NCI-H1105 treated with DMSO at 0.1 percent for 48 hours (cell line): ENCODE results near the gene RAB11B.
"Not testable (repeated sequence)": the region's sequence is repeated elsewhere in the genome, so short reads cannot be mapped to it uniquely, and the experiment has no call there.

Experiments used
- DNase-seq: peaks from one replicate; lab custom pipeline; 2025; lab: John Stamatoyannopoulos, UW

The RAB11B gene

DNA sequence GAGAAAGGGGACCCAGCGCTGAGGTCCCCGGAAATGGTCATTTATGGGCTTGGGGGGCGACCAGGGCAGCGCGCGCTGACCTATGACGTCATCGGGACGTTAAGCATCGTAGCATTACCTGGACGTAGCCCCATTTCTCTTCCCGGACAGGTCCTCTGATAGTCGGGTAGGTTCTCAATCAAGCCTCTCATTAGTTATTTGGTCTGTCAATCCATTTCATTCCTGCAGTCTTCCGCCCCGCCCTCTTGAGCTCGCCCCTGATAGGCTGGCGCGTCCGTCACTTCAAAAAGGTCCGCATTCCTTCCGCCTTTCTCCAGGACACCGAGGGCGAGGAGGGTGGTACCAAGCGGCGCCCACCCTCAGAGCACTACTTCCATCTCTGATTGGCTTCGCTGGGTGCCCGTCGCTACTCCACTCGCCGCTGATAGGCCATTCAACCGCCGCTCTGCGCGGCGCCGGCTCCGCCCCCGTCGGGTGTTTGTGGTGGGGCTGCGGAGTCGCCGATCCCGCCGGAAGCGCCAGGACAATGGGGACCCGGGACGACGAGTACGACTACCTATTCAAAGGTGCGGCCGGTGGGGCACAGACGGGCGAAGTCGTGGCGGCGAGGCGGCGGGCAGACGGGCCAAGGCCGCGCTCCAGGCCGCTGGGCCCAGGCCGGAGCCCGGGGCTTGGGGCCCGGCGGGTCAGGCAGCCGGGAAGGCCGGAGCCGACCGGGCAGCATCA is at the start of gene RAB11B:
TSS of gene RAB11B (plus strand) at position 470 of the 726 bp plus-strand sequence. CDS start at position 527, 57 bp downstream.
- DNase-seq, result peak; percentile 100

DNA sequence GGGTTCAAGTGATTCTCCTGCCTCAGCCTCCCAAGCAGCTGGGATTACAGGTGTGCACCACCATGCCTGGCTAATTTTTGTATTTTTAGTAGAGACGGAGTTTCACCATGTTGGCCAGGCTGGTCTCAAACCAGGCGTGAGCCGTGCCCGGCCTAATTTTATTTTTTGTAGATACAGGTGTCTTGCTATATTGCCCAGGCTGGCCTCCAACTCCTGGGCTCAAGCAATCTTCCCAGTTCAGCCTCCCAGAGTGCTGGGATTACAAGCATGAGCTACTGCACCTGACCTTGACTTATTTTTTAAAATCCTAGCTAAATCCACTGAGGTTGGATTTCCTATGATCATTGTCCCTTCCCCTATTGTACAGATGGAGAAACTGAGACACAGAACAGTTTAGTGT is 48.7 kb upstream of the RAB11B start:
- DNase-seq, result not testable (repeated sequence)

DNA sequence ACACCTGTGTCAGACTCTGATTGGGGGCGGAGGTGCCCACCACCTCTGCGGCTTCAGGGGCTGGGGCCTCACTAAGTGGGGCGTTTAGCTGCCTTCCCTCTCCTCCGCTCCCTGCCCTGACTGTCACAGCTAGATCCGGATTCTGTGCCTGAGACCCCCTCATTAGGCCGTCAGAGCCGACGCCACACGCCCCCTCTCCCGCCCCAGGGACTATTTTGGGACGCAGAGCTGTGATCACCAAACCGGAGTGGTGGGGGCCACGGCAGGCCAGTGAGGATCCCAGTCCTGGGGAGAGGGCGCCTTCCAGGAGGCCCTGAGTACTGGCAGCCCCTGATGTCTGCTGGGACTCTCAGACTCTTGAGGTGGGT is 47.9 kb upstream of the RAB11B start:
- no peak for DNase-seq

- DNase-seq, result peak; percentile 82
Measured at GRCh38 chr19:8342684-8343482, 47.3 kb upstream of the RAB11B start, which contains the start of gene KANK3. Gene KANK3 (minus strand): TSS chr19:8343262. CDS start chr19:8337828, 5,434 bp downstream.

DNA sequence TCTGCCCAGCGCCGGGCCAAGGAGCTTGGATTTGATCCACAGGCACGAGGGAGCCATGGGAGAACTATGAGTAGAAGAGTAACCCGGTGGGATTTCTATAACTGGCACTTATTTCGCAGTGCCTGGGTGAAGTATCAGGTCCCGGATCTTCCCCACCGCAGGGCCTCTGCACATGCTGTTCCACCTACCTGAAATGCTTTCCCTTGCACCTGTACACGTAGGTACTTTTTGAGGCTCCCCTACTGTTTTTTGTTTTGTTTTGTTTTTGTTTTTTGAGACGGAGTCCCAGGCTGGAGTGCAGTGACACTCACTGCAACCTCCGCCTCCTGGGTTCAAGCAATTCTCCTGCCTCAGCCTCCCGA is 46.7 kb upstream of the RAB11B start:
- no peak for DNase-seq

GRCh38 chr19:8349629-8350372 is 40.4 kb upstream of the RAB11B start:
- DNase-seq, result not testable (repeated sequence)

- DNase-seq, result no peak
Measured at GRCh38 chr19:8352134-8352827, 37.9 kb upstream of the RAB11B start.

DNA sequence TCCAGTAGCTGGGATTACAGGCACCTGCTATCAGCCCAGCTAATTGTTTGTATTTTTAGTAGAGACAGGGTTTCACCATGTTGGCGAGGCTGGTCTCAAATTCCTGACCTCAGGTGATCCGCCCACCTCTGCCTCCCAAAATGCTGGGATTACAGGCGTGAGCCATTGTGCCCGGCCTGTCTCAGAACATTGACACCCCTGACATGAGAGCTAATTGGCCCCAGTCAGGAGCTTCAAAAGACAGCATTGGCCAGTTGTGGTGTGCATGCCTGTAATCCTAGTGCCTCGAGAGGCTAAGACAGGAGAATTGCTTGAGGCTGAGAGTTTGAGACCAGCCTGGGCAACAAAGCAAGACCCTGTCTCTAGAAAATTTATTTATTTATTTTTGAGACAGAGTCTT is 37.3 kb upstream of the RAB11B start:
- DNase-seq, result not testable (repeated sequence)

DNA sequence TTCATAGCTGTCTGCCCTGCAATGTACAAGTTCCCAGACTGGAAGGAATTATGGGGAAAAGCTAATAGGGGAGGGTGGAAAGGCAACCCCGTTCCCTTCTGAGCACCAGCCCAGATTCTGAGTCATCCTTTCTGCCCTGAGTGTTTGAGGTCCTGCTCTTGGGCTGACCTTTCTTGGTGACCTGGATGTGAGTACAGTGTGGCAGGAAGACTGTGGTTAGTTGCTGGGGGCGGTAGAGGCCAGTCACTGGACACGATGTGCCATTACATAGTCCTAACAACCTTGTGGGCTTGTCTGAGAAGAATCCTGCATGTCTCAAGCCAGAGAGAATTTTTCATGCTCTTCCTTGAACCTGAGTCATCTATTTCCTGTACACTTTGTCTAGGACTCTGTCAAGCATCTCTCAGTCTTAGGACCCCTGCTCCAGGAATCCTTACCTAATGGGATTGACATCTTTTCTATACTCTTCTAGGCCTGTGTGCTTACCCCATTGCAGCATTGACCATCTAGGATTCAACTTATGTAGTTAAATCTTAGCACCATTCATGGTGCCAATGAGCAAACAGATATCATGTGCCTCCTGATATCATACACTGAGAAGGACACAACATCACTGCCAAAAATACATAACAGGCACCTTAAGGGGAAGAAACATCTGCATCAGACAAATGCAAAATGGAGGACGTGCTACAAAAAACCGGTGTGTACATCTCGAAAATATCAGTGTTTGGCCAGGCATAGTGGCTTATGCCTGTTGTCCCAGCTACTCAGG is 34.3 kb upstream of the RAB11B start:
- DNase-seq, result no peak

DNA sequence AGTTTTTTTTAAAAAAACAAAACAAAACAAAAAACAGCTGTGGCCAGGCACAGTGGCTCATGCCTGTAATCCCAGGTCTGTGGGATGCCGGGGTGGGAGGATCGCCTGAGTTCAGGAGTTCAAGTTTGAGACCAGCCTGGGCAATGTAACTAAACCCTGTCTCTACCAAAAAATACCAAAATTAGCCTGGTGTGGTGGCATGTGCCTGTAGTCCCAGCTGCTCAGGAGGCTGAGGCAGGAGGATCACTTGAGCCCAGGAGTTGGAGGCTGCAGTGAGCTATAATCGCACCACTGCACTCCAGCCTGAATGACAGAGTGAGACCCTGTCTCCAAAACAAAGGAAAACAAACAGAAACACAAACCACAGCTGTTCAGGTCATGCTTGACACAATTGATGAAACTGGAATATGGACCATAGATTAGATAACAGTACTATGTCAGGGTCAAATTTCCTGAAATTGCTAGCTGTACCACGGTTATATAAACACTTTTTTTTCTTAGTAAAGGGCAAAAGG is 33.1 kb upstream of the RAB11B start:
- DNase-seq, result no peak

DNA sequence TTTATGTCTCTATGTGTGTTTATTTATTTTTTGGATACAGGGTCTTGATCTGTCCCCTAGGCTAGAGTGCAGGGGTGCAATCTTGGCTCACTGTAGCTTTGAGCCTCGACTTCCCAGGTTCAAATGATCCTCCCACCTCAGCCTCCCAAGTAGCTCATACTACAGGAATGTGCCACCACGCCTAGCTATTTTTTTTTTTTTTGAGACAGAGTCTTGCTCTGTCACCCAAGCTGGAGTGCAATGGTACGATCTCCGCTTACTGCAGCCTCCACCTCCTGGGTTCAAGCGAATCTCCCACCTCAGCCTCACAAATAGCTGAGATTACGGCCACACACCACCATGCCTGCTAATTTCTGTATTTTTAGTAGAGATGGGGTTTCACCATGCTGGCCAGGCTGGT is 31.2 kb upstream of the RAB11B start:
- DNase-seq, result no peak

- DNase-seq, result no peak
Measured at GRCh38 chr19:8360196-8360595, 30.0 kb upstream of the RAB11B start.

GRCh38 chr19:8361921-8362793 is 28.0 kb upstream of the RAB11B start:
- peak; percentile 76 for DNase-seq

DNA sequence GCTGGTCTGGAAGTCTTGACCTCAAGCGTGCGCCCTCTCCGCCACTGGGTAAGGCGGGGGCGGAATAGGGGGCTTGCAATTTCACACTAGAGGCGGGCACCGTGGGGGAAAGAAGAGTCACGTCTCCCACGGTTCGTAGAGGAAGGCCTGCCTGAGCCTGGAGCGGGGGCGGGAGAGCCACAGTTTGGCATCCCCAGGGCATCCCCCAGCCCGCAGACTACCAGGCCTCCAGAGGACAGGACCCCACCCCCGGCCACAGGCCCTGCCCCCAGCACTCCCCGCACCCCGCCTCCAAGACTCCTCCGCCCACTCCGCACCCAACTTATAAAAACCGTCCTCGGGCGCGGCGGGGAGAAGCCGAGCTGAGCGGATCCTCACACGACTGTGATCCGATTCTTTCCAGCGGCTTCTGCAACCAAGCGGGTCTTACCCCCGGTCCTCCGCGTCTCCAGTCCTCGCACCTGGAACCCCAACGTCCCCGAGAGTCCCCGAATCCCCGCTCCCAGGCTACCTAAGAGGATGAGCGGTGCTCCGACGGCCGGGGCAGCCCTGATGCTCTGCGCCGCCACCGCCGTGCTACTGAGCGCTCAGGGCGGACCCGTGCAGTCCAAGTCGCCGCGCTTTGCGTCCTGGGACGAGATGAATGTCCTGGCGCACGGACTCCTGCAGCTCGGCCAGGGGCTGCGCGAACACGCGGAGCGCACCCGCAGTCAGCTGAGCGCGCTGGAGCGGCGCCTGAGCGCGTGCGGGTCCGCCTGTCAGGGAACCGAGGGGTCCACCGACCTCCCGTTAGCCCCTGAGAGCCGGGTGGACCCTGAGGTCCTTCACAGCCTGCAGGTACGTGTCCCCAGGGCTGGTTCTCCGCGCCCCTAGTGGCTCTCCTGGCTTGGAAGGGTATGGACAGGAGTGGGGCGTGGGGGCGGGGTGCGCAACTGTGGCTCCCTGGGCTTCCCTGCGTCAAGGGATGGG is 26.1 kb upstream of the RAB11B start, which contains the start of gene ANGPTL4:
TSS of gene ANGPTL4 (plus strand) at position 353 of the 969 bp plus-strand sequence. CDS start at position 520, 167 bp downstream.
- no peak for DNase-seq

GRCh38 chr19:8366121-8366581 is 24.0 kb upstream of the RAB11B start:
- DNase-seq, result no peak

- DNase-seq, result no peak
Measured at GRCh38 chr19:8366961-8367326, 23.2 kb upstream of the RAB11B start.

DNA sequence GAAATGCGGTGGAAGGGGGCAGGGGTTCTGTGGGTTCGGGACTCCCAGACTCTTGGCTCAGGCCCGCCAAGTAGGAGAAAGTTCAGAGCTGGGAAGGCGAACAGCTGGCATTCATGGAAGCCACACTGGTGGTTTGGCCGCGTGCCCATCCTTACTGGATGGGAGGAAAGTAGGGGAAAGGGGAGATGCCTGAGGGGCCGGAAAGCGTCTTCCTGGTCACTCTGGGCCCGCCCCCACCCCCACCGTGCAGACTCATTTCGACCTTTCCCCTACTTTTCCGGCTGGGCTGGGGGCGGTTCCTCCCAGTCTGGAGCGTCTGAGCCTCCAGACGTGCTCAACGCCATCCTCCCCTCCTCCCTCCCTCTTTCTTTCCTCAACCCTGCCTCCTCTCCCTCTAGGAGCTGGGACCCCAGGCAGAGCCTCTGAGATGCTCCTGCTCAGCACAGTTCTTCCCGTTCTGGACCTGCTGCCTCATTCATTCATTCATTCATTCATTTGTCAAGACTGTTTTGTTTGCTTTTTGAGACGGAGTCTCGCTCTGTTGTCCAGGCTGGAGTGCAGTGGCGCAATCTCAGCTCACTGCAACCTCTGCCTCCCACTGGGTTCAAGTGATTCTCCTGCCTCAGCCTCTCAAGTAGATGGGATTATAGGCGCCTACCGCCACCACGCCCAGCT is 22.7 kb upstream of the RAB11B start:
- peak; percentile 66 for DNase-seq
